ENCODE results near the gene FBF1.
A peak's percentile ranks its signal among the peaks of the same experiment; 100 is the strongest.
"Not testable (repeated sequence)": the region's sequence is repeated elsewhere in the genome, so short reads cannot be mapped to it uniquely, and the experiment has no call there.

Gene FBF1

GRCh38 chr17:75979705-75980187, 38.9 kb upstream of the FBF1 start:
- in situ Hi-C loops (cut with HindIII; ENCODE audit: low sequenced_read_pairs) = no loop called here
- peak overlapping the region; percentile 83 for H3K4me3 ChIP-seq (ENCODE audit: low read depth, low read length)
- TF ChIP-seq CTCF (IDR thresholded peaks at IDR 0.05; ENCODE audit: low read depth, low read length, missing control alignments) = no peak
- no peak for DNase-seq (ENCODE audit: low read depth)

- peak; percentile 90 for DNase-seq (ENCODE audit: low read depth)
- in situ Hi-C loops (cut with HindIII; ENCODE audit: low sequenced_read_pairs) = no loop called here
- no peak for TF ChIP-seq CTCF (IDR thresholded peaks at IDR 0.05; ENCODE audit: low read depth, low read length, missing control alignments)
- H3K4me3 ChIP-seq (ENCODE audit: low read depth, low read length) = peak within 1 kb of the TSS; percentile 83
Observed at GRCh38 chr17:75978938-75979704, 38.3 kb upstream of the FBF1 start, which contains the start of the genes ACOX1 and TEN1. Gene ACOX1, minus strand, starts transcription at chr17:75979166. Its CDS starts 93 bp downstream, at chr17:75979073. Gene TEN1, plus strand, starts transcription at chr17:75979240. Its CDS starts 6,953 bp downstream, at chr17:75986193.

DNA sequence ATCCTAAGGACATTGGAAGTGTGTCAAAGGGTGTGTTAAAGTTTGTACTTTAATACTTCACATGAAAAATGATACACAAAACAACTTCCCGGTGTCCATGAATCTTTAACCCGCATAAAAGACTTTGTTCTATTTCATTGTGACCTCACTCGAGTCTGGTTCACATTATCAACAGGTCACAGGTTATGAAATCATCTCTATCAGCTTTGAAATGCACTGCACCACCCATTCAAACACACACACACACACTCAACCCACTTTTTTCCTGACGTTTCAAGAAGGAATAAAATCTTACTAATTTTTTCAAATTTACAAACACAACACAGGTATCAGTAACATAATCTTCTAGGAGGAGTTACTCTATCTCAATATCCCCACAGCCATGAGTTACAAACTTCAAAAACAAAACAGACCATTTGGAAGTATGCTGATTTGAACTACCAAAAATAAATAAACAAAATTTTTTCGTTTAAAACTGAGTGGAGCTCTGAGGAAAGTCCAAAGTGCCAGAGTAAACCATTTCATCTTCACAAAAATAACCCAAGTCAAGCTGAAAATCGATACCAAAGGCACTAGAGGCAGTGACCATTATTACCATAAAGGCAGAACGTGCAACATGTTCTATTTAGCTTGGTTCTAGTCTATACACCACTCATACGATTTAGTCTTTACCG, 35.5 kb upstream of the FBF1 start:
- TF ChIP-seq CTCF (IDR thresholded peaks at IDR 0.05; ENCODE audit: low read depth, low read length, missing control alignments) = no peak
- in situ Hi-C loops (cut with HindIII; ENCODE audit: low sequenced_read_pairs) = no loop called here
- no peak overlapping the region for H3K4me3 ChIP-seq (ENCODE audit: low read depth, low read length)
- no peak for DNase-seq (ENCODE audit: low read depth)

GRCh38 chr17:75975757-75976174, 34.9 kb upstream of the FBF1 start:
- TF ChIP-seq CTCF (IDR thresholded peaks at IDR 0.05; ENCODE audit: low read depth, low read length, missing control alignments) = no peak

DNA sequence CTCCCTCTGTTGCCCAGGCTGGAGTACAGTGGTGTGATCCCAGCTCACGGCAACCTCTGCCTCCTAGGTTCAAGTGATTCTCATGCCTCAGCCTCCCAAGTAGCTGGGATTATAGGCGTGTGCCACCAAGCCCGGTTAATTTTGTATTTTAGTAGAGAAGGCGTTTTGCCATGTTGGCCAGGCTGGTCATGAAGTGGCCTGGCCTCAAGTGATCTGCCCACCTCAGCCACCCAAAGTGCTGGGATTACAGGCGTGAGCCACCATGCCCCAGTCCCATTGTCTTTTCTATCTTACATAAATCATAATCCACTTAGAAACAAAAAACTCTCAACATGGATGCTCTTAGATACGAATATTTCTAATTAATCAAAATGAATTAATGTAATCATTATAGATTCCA, 34.3 kb upstream of the FBF1 start:
- H3K4me3 ChIP-seq (ENCODE audit: low read depth, low read length); in situ Hi-C loops (cut with HindIII; ENCODE audit: low sequenced_read_pairs): not testable (repeated sequence)

More at GRCh38 chr17:75975757-75976174, 34.9 kb upstream of the FBF1 start:
- no peak for DNase-seq (ENCODE audit: low read depth)
- in situ Hi-C loops (cut with HindIII; ENCODE audit: low sequenced_read_pairs) = no loop called here
- H3K4me3 ChIP-seq (ENCODE audit: low read depth, low read length) = no peak overlapping the region

DNA sequence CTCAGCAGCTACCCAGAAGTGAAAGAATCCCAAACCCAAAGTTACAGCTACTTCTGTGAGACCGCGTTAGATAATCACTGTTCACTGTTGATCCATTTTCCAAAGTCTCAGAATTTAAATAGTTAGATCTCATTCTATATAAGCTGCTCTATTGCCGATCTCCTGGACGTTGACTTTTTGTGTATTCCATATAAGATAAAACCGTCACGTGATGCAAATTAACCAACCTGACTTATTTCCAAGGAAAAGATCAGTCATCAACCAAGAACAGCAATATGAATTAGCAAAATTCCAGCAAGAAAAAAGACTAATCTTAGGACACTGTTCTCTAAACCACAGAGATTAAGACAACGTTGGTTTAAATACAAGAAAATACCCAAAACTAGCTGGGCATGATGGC, 29.8 kb upstream of the FBF1 start:
- TF ChIP-seq CTCF (IDR thresholded peaks at IDR 0.05; ENCODE audit: low read depth, low read length, missing control alignments) = no peak
- DNase-seq (ENCODE audit: low read depth) = no peak
- no peak overlapping the region for H3K4me3 ChIP-seq (ENCODE audit: low read depth, low read length)
- in situ Hi-C loops (cut with HindIII; ENCODE audit: low sequenced_read_pairs) = no loop called here

More for the DNA sequence above, 34.3 kb upstream of the FBF1 start:
- DNase-seq (ENCODE audit: low read depth) = not testable (repeated sequence)

Data from astrocyte of the cerebellum (primary cell).